SK-N-SH (cell line): ENCODE results near the gene ATG7. TPM values are rescaled to one million over a fixed set of nuclear protein-coding genes. Genes with fewer than 3 reads are reported as not detected.

Experiments used
- CTCF ChIA-PET: fragments of 300-600, 350-600 bp; formaldehyde crosslinking; extraction: SDS; loops from one replicate; lab custom pipeline; 2021; lab: Yijun Ruan, JAX
- POLR2A ChIA-PET: fragments of 350-600 bp; sonication (Branson Sonifier 250); formaldehyde crosslinking; extraction: SDS; loops from one replicate; lab custom pipeline; 2020; ENCODE audit warnings: antibody characterized with exemption, inconsistent platforms; lab: Yijun Ruan, JAX
- DNase-seq: peaks from one replicate; pipeline ENCODE4 v3.0.0; 2012
- H2AFZ ChIP-seq: fragments of 200-600 bp; sonication (generic); 2 replicates; pipeline ENCODE4 v1.8.1; 2016; ENCODE audit warnings: antibody characterized with exemption, mild to moderate bottlenecking, low read depth
- H3F3A ChIP-seq: fragments of 200-600 bp; sonication (generic); replicated peaks from 2 replicates; pipeline ENCODE3; 2016; ENCODE audit warnings: antibody characterized with exemption, mild to moderate bottlenecking; ENCODE audit not compliant: insufficient read depth
- H3K27ac ChIP-seq, 2 experiments: fragments of 200-500 bp in 1 of 2; fragments of 200-600 bp in 1 of 2; sonication (Bioruptor generic) in 1 of 2; sonication (generic), shearing (Covaris generic) in 1 of 2; 2 replicates each; pipeline versions ENCODE4 v1.5.1 to v1.6.1; 2014 to 2016; ENCODE audit warnings: low read depth in 2 of 2, inconsistent platforms in 1 of 2, low read length in 1 of 2, mild to moderate bottlenecking in 1 of 2, mixed read lengths in 1 of 2
- H3K27me3 ChIP-seq: fragments of 200-600 bp; sonication (generic), shearing (Covaris generic); 2 replicates; pipeline ENCODE4 v1.6.1; 2016; ENCODE audit warnings: mixed run types; ENCODE audit not compliant: insufficient read depth
- H3K36me3 ChIP-seq, 2 experiments: fragments of 200-500 bp in 1 of 2; fragments of 200-600 bp in 1 of 2; sonication (Bioruptor generic) in 1 of 2; sonication (generic) in 1 of 2; replicated peaks in 1 of 2; 2 replicates each; pipeline versions ENCODE3 to v1.5.1; 2014 to 2016; ENCODE audit warnings: low read length in 1 of 2, mild to moderate bottlenecking in 1 of 2; ENCODE audit not compliant: insufficient read depth in 2 of 2, control insufficient read depth in 1 of 2
- H3K4me1 ChIP-seq, 2 experiments: fragments of 200-500 bp in 1 of 2; fragments of 200-600 bp in 1 of 2; sonication (Bioruptor generic) in 1 of 2; sonication (generic), shearing (Covaris generic) in 1 of 2; 2 replicates each; pipeline versions ENCODE4 v1.5.1 to v1.6.1; 2014 to 2016; ENCODE audit warnings: low read depth in 1 of 2, low read length in 1 of 2, mixed run types in 1 of 2; ENCODE audit not compliant: insufficient read depth in 2 of 2, control insufficient read depth in 1 of 2
- H3K4me2 ChIP-seq: fragments of 200-600 bp; sonication (generic), shearing (Covaris generic); 2 replicates; pipeline ENCODE4 v1.6.1; 2017; ENCODE audit warnings: mixed run types
- H3K4me3 ChIP-seq, 2 experiments: fragments of 200-500 bp in 1 of 2; fragments of 200-600 bp in 1 of 2; sonication (Bioruptor generic) in 1 of 2; sonication (generic), shearing (Covaris generic) in 1 of 2; 2 replicates each; pipeline versions ENCODE4 v1.5.1 to v1.8.1; 2014 to 2016; ENCODE audit warnings: low read depth in 2 of 2, inconsistent platforms in 1 of 2, low read length in 1 of 2, mild to moderate bottlenecking in 1 of 2, mixed read lengths in 1 of 2, moderate library complexity in 1 of 2
- H3K79me2 ChIP-seq: fragments of 200-600 bp; sonication (generic); 2 replicates; pipeline ENCODE4 v1.8.1; 2017; ENCODE audit warnings: mild to moderate bottlenecking; ENCODE audit not compliant: insufficient read depth
- H3K9ac ChIP-seq: fragments of 200-600 bp; sonication (generic); 2 replicates; pipeline ENCODE4 v1.6.1; 2017; ENCODE audit warnings: mixed run types
- H3K9me2 ChIP-seq: fragments of 200-600 bp; sonication (generic); 2 replicates; pipeline ENCODE4 v1.6.1; 2017; ENCODE audit warnings: mixed run types
- H3K9me3 ChIP-seq: fragments of 200-600 bp; sonication (generic); 2 replicates; pipeline ENCODE4 v1.6.1; 2017; ENCODE audit warnings: mixed run types, mild to moderate bottlenecking, moderate library complexity
- H4K20me1 ChIP-seq: fragments of 200-600 bp; sonication (generic); 2 replicates; pipeline ENCODE4 v1.6.1; 2017; ENCODE audit warnings: mild to moderate bottlenecking, mixed run types; ENCODE audit not compliant: insufficient read depth
- CTCF ChIP-seq: fragments of 200-600 bp; sonication (generic); IDR thresholded peaks from 2 replicates; pipeline ENCODE4 v1.6.1; 2017; ENCODE audit warnings: antibody characterized with exemption, mild to moderate bottlenecking, moderate library complexity
- FOSL2 ChIP-seq: IDR thresholded peaks from 2 replicates; pipeline ENCODE4 v1.4.0; 2012; ENCODE audit warnings: low read depth, mild to moderate bottlenecking, moderate library complexity, borderline replicate concordance
- FOXM1 ChIP-seq: IDR thresholded peaks from 2 replicates; pipeline ENCODE4 v1.4.0; 2012; ENCODE audit warnings: low read depth, mild to moderate bottlenecking
- IRF3 ChIP-seq: fragments of 150-350 bp; IDR thresholded peaks from 2 replicates; pipeline ENCODE4 v1.6.1; 2016; ENCODE audit warnings: mild to moderate bottlenecking, low read depth, low read length
- MAX ChIP-seq: IDR thresholded peaks from 2 replicates; pipeline ENCODE4 v1.4.0; 2012; ENCODE audit warnings: low read depth
- POLR2AphosphoS5 ChIP-seq: IDR thresholded peaks from 2 replicates; pipeline ENCODE4 v1.6.1; 2012; ENCODE audit warnings: low read depth, low read length
- RCOR1 ChIP-seq: fragments of 150-350 bp; IDR thresholded peaks from 2 replicates; pipeline ENCODE4 v1.6.1; 2017; ENCODE audit warnings: antibody characterized with exemption, low read length
- REST ChIP-seq: IDR thresholded peaks from 2 replicates; pipeline ENCODE4 v1.6.1; 2012; ENCODE audit warnings: mild to moderate bottlenecking, low read depth, low read length, moderate library complexity
- RXRA ChIP-seq: IDR thresholded peaks from 2 replicates; pipeline ENCODE4 v1.4.0; 2012; ENCODE audit warnings: low read depth, mild to moderate bottlenecking, borderline replicate concordance
- SMC3 ChIP-seq: IDR thresholded peaks from 2 replicates; pipeline ENCODE4 v1.6.1; 2012; ENCODE audit warnings: low read depth, low read length, improper control_type of control experiment
- USF2 ChIP-seq: fragments of 150-350 bp; IDR thresholded peaks from 2 replicates; pipeline ENCODE4 v1.6.1; 2017; ENCODE audit warnings: antibody characterized with exemption, low read length, low read depth, borderline replicate concordance
- YY1 ChIP-seq: IDR thresholded peaks from 2 replicates; pipeline ENCODE4 v1.4.0; 2012; ENCODE audit warnings: low read depth, mild to moderate bottlenecking
- WGBS: methylation state at CpG from one replicate; pipeline ENCODE4 v1.1.6; 2017; ENCODE audit warnings: low lambda C conversion rate; 5-methylcytosine and 5-hydroxymethylcytosine counted together
- polyA plus RNA-seq, 3 experiments: library from polyadenylated mRNA; depleted of rRNA; stranded (reverse); fragments of >200 nt; gene quantifications; 2 replicates each; pipeline ENCODE4 v1.2.3, GENCODE V29; 2012

The ATG7 gene
- polyA plus RNA-seq, 1 of the 3 experiments (the other 2 are of a cell fraction): 29.5 TPM

GRCh38 chr3:11574981-11575669 lies 302.9 kb downstream of the ATG7 start:
- Histone ChIP-seq H3K27ac (no peak overlapping the region; a peak in 1 of 4 replicates), H3K27me3 (no peaks in the 10 kb centered on the region), H3F3A (peaks cover 7% of the 10 kb centered on the region), H3K9me2 (no peaks in the 10 kb centered on the region), H3K4me2 (no peak overlapping the region), H4K20me1 (peaks cover 49% of the 10 kb centered on the region), H3K9ac (no peak overlapping the region), H3K9me3 (no peaks in the 10 kb centered on the region), H3K36me3 (peaks cover 4 to 13% of the 10 kb centered on the region in 2 experiments), H3K4me1 (peaks cover 0 to 25% of the 10 kb centered on the region in 2 experiments; a peak in 2 of 4 replicates), H3K4me3 (no peak overlapping the region), H3K79me2 (peaks cover 100% of the 10 kb centered on the region), H2AFZ (no peak overlapping the region)
- POLR2A ChIA-PET: no interaction called here
- WGBS: 91% methylated on average over 14 of the region's 20 CpGs
- no peak for TF ChIP-seq SMC3
- TF ChIP-seq YY1: no peak
- no peak for TF ChIP-seq REST
- no peak for TF ChIP-seq POLR2AphosphoS5
- CTCF ChIA-PET: interaction anchor here (0.9 to 1.5 kb wide), 2 partner anchors 11 to 18 kb away, joined by 3 to 7 read pairs; no protein-coding TSS in a partner anchor
- DNase-seq: no peak

GRCh38 chr3:11575677-11576076 lies 303.5 kb downstream of the ATG7 start:
- peaks cover 55% of the 10 kb centered on the region for H4K20me1 ChIP-seq
- peaks cover 1% of the 10 kb centered on the region for H3F3A ChIP-seq
- H2AFZ ChIP-seq: no peak overlapping the region
- H3K27me3 ChIP-seq: no peaks in the 10 kb centered on the region
- H3K4me3 ChIP-seq: no peak overlapping the region
- ChIA-PET CTCF (no interaction called here), POLR2A (no interaction called here)
- peaks cover 0 to 25% of the 10 kb centered on the region in 2 experiments; a peak in 1 of 4 replicates for H3K4me1 ChIP-seq
- no peak overlapping the region for H3K9ac ChIP-seq
- H3K4me2 ChIP-seq: no peak overlapping the region
- no peaks in the 10 kb centered on the region for H3K9me3 ChIP-seq
- H3K79me2 ChIP-seq: peaks cover 100% of the 10 kb centered on the region
- DNase-seq: no peak
- H3K9me2 ChIP-seq: no peaks in the 10 kb centered on the region
- 94% methylated on average over 10 of the region's 10 CpGs for WGBS
- H3K36me3 ChIP-seq: peaks cover 4 to 16% of the 10 kb centered on the region in 2 experiments
- H3K27ac ChIP-seq: no peak overlapping the region
- no peak for TF ChIP-seq CTCF
- no peak for TF ChIP-seq RXRA
- no peak for TF ChIP-seq FOXM1
- no peak for TF ChIP-seq USF2
- no peak for TF ChIP-seq RCOR1
- no peak for TF ChIP-seq IRF3
- no peak for TF ChIP-seq MAX
- TF ChIP-seq POLR2AphosphoS5: no peak
- no peak for TF ChIP-seq REST
- TF ChIP-seq FOSL2: no peak
